Measurements from ENCODE around the gene PPIL4.

DNA sequence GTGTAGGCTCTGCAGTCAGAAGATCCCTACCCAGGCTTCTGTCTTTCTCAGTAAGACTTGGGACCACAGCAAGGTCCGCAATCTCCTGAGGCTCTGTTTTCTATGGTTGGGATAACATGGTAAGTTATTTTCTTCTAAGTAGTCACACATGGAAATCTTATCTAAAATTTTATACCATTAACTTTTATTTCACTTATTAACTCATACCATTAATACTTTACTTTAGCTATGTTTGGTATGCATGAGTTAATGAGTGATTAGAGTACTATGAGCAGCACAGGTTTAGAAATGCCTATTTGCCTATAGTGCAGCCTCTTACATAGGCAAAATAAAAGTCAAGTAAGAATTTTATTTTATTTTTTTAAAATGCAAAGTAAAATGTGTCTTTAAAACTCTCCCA lies 47.6 kb upstream of the PPIL4 start:
- TF ChIP-seq, protein P1, sequence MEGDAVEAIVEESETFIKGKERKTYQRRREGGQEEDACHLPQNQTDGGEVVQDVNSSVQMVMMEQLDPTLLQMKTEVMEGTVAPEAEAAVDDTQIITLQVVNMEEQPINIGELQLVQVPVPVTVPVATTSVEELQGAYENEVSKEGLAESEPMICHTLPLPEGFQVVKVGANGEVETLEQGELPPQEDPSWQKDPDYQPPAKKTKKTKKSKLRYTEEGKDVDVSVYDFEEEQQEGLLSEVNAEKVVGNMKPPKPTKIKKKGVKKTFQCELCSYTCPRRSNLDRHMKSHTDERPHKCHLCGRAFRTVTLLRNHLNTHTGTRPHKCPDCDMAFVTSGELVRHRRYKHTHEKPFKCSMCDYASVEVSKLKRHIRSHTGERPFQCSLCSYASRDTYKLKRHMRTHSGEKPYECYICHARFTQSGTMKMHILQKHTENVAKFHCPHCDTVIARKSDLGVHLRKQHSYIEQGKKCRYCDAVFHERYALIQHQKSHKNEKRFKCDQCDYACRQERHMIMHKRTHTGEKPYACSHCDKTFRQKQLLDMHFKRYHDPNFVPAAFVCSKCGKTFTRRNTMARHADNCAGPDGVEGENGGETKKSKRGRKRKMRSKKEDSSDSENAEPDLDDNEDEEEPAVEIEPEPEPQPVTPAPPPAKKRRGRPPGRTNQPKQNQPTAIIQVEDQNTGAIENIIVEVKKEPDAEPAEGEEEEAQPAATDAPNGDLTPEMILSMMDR (IDR thresholded peaks at IDR 0.05), result no peak
- TF ChIP-seq POLR2A (IDR thresholded peaks at IDR 0.05), result no peak
- TF ChIP-seq POLR2AphosphoS5 (IDR thresholded peaks at IDR 0.05), result no peak
